ENCODE results near the gene ATP8B3.

The ATP8B3 gene

DNA sequence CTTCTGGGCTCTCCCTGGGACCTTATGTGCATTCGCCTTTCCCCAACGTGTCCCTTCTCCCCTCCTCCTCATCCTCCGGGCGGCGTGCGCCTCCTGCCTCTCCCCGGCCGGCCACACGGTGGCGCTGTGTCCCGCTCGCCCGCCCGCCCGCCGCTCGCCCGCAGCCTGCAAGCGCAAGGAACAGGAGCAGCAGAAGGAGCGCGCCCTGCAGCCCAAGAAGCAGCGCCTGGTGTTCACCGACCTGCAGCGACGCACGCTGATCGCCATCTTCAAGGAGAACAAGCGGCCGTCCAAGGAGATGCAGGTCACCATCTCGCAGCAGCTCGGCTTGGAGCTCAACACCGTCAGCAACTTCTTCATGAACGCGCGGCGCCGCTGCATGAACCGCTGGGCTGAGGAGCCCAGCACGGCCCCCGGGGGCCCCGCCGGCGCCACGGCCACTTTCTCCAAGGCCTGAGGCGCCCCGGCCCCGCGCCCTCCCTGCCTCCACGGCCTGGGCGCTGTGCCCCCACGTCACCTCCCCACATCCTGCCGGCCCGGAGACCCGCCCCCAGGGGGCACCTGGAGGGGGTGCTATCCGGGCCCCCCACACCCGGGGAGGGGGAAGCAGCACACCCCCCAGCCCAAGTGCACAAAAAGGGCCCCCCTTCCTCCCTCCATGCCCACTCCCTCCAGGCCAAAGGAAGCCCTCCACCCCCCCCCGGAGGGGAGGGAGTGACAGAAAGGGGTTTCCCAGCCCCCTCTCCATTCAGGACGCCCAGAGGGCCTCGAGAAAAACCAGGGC lies 36.9 kb downstream of the ATP8B3 start:
- H3K9ac ChIP-seq (ENCODE audit: low read length) = no peak overlapping the region
- peaks cover 11% of the 10 kb centered on the region for H3K4me1 ChIP-seq (ENCODE audit: control insufficient read depth, insufficient read depth, low read length)
- peaks cover 43% of the 10 kb centered on the region for H3K27me3 ChIP-seq (ENCODE audit: control insufficient read depth, insufficient read depth, low read length)
- H3K4me3 ChIP-seq (ENCODE audit: low read length) = no peak overlapping the region
- H3K36me3 ChIP-seq (ENCODE audit: control insufficient read depth, insufficient read depth, low read length) = no peaks in the 10 kb centered on the region
- H3K9me3 ChIP-seq (ENCODE audit: control insufficient read depth, low read length) = no peaks in the 10 kb centered on the region

DNA sequence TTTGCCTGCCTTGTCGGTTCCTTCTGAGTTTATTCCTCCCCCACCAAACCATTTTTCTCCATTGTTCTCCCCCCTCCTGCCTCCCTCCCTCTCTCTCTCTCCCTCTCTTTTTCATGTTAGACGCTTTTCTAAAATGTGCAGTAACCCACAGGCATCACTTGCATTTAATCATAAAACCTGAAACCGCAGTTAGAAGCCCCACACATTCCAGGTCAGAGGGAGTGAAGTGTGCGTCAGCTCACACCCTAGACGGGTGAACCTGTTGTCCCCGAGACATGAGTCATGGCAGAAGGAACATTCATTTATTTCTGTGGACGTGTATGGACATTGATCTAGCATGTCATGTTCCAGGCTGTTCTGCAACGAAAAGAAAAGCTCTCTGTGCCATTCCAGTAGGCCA lies 38.9 kb downstream of the ATP8B3 start:
- H3K4me3 ChIP-seq (ENCODE audit: low read length) = no peak overlapping the region
- H3K9me3 ChIP-seq (ENCODE audit: control insufficient read depth, low read length) = no peaks in the 10 kb centered on the region
- peaks cover 32% of the 10 kb centered on the region for H3K27me3 ChIP-seq (ENCODE audit: control insufficient read depth, insufficient read depth, low read length)
- H3K9ac ChIP-seq (ENCODE audit: low read length) = no peak overlapping the region
- H3K4me1 ChIP-seq (ENCODE audit: control insufficient read depth, insufficient read depth, low read length) = peaks cover 3% of the 10 kb centered on the region
- H3K36me3 ChIP-seq (ENCODE audit: control insufficient read depth, insufficient read depth, low read length) = no peaks in the 10 kb centered on the region

DNA sequence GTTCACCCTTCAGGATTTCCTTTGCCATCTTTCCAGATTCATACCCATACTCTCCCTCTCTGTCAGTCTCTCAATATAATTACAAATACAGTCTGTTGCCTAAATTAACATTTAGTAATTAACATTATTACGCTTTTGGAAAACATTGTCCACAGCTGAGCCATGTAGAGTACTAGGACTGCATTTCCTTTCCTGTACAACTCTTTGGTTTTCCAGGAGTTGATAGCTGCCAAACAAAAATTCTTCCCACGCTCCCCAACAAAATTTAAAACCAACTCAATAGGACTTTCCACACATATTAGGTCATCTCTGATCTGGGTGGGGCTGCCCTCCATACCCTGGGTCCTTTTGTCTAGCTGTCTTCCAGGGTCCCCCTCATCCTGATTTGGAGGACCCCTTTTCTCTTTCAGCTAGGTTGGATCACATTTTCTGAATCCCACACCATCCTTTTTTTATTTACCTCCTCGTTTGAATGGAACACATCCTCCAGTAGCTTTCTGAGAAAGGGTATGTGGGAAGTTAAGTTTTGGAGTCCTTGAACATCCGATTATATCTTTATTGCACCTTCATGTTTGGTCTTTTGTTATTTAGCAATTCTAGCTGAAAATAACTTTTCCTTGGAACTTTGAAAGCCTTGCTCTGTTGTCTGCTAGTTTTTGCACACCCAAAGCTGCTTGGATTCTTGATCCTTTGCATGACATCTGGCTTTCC lies 41.1 kb downstream of the ATP8B3 start:
- no peaks in the 10 kb centered on the region for H3K9me3 ChIP-seq (ENCODE audit: control insufficient read depth, low read length)
- H3K36me3 ChIP-seq (ENCODE audit: control insufficient read depth, insufficient read depth, low read length) = no peaks in the 10 kb centered on the region
- peaks cover 40% of the 10 kb centered on the region for H3K27me3 ChIP-seq (ENCODE audit: control insufficient read depth, insufficient read depth, low read length)
- no peak overlapping the region for H3K9ac ChIP-seq (ENCODE audit: low read length)
- peaks cover 13% of the 10 kb centered on the region for H3K4me1 ChIP-seq (ENCODE audit: control insufficient read depth, insufficient read depth, low read length)
- H3K4me3 ChIP-seq (ENCODE audit: low read length) = no peak overlapping the region

DNA sequence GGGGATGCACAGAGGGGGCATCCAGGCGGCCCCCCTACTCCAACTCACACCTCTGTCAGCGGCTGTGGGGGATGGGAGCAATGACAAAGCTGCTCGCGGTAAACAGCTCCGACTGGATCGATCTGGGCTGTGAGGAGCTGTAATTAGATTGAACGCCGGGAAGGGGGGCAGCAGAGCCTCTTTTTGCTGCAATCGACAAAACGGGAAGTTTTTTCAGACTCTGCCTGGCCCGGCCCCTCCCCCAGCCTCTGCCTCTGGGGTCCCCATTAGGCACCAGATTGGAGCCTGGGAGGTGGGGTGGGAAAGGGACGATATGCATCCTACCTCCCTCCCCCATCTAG lies 42.5 kb downstream of the ATP8B3 start:
- H3K27me3 ChIP-seq (ENCODE audit: control insufficient read depth, insufficient read depth, low read length) = peaks cover 46% of the 10 kb centered on the region
- no peaks in the 10 kb centered on the region for H3K9me3 ChIP-seq (ENCODE audit: control insufficient read depth, low read length)
- peaks cover 13% of the 10 kb centered on the region for H3K4me1 ChIP-seq (ENCODE audit: control insufficient read depth, insufficient read depth, low read length)
- no peak overlapping the region for H3K4me3 ChIP-seq (ENCODE audit: low read length)
- H3K36me3 ChIP-seq (ENCODE audit: control insufficient read depth, insufficient read depth, low read length) = no peaks in the 10 kb centered on the region
- no peak overlapping the region for H3K9ac ChIP-seq (ENCODE audit: low read length)

DNA sequence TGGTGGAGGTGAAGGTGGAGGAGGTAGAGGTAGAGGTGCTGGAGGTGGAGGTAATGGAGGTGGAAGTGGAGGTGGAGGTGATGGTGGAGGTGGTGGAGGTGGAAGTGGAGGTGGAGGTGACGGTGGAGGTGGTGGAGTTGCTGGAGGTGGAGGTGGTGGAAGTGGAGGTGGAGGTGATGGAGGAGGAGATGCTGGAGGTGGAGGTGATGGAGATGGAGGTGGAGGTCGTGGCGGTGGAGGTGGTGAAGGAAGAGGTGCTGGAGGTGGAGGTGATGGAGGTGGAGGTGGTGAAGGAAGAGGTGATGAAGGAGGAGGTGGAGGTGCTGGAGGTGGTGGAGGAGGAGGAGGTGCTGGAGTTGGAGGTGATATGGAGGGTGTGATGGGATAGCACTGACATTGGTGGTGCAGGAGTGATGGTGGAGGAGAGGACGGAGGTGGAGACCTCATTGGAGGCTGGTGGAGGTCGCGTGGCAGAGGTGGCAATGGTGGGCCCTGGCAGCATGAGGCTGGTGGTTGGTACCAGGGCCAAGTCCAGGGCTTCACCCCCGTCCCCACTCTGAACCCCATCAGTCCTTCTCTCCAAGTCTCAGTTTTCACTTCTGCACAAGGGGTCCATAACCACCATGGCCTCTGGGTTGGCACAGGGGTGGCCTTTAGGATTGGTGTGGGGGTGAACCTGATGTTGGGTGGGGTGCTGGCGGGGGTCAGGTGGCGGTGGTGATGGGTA lies 43.0 kb downstream of the ATP8B3 start:
- Histone ChIP-seq H3K27me3 (ENCODE audit: control insufficient read depth, insufficient read depth, low read length) (peaks cover 40% of the 10 kb centered on the region), H3K36me3 (ENCODE audit: control insufficient read depth, insufficient read depth, low read length) (no peaks in the 10 kb centered on the region), H3K4me3 (ENCODE audit: low read length) (no peak overlapping the region), H3K9me3 (ENCODE audit: control insufficient read depth, low read length) (no peaks in the 10 kb centered on the region), H3K4me1 (ENCODE audit: control insufficient read depth, insufficient read depth, low read length) (peaks cover 13% of the 10 kb centered on the region), H3K9ac (ENCODE audit: low read length) (no peak overlapping the region)

DNA sequence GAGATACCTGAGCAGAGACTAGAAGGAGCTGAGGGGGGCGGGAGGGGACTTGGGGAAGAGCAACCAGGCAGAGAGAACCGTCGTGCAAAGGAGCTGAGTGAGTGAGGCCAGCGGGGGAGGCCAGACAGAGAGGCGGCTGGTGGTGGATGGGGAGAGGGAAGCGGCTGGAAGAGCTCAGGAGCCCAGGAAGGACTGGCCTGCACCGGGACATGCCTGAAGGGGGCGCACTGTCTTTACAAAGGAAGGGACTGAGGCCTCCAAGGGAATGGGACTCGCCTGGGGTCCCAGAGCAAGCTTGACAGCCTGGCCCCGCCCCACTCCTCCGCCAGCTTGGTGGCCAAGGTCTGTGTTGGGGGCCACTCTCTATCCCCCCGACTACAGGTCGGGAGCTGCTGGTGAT lies 43.8 kb downstream of the ATP8B3 start:
- H3K9ac ChIP-seq (ENCODE audit: low read length) = no peak overlapping the region

DNA sequence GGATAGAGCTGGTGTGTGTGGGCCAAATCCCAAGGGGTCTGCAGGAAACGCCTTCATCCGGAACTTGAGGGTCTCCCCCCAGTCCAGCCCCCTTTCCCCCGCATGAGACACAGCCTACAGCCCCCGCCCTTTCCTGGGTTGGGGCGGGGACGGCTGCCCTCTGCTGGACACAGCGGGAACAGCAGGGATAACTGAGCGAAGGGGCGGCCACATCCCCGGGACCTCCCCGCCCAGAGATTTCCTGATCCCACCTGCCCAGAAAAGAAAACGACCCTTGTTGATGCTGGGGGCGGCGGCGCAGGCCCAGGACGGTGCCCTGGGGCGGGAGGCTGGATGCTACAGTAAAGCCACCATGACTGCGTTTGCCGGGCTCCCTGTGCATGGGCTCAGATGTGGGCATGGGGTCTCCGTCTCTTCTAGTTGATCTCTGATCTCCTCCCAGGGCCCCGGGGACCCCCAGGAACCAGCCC lies 44.6 kb downstream of the ATP8B3 start:
- peaks cover 32% of the 10 kb centered on the region for H3K27me3 ChIP-seq (ENCODE audit: control insufficient read depth, insufficient read depth, low read length)
- no peaks in the 10 kb centered on the region for H3K9me3 ChIP-seq (ENCODE audit: control insufficient read depth, low read length)
- peaks cover 9% of the 10 kb centered on the region for H3K4me1 ChIP-seq (ENCODE audit: control insufficient read depth, insufficient read depth, low read length)
- no peak overlapping the region for H3K4me3 ChIP-seq (ENCODE audit: low read length)
- H3K36me3 ChIP-seq (ENCODE audit: control insufficient read depth, insufficient read depth, low read length) = no peaks in the 10 kb centered on the region
- no peak overlapping the region for H3K9ac ChIP-seq (ENCODE audit: low read length)

More for the DNA sequence above, 43.8 kb downstream of the ATP8B3 start:
- Histone ChIP-seq H3K9me3 (ENCODE audit: control insufficient read depth, low read length) (no peaks in the 10 kb centered on the region), H3K4me1 (ENCODE audit: control insufficient read depth, insufficient read depth, low read length) (peaks cover 13% of the 10 kb centered on the region), H3K4me3 (ENCODE audit: low read length) (no peak overlapping the region), H3K36me3 (ENCODE audit: control insufficient read depth, insufficient read depth, low read length) (no peaks in the 10 kb centered on the region), H3K27me3 (ENCODE audit: control insufficient read depth, insufficient read depth, low read length) (peaks cover 32% of the 10 kb centered on the region)

DNA sequence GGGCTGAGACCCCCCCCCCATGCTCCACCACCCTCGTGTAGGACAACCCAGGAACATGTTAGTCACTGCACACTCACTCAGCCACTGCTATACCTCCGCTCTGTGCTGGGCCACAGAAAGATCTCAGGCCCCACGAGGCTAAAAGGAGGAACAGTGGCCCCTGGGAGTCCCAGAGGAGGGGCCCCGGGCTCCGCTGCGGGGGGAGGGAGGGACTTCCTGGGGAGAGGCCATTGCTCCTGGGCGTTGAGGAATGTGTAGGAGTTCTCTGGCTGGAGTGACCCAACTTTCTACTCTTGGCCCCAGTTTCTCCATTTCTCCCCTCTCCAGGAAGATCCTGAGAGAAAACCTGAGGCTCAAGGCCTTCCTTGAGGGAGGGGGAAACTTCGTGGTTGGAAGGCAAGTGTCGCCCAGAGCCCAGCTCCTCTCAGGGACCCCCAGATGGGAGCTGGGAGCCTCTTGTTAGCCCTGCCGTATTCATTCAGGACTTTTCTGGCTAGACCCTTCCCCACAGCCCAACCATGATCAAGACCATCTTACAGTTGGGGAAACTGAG lies 45.2 kb downstream of the ATP8B3 start:
- Histone ChIP-seq H3K9me3 (ENCODE audit: control insufficient read depth, low read length) (no peaks in the 10 kb centered on the region), H3K4me1 (ENCODE audit: control insufficient read depth, insufficient read depth, low read length) (peaks cover 9% of the 10 kb centered on the region), H3K4me3 (ENCODE audit: low read length) (no peak overlapping the region), H3K27me3 (ENCODE audit: control insufficient read depth, insufficient read depth, low read length) (peaks cover 32% of the 10 kb centered on the region), H3K9ac (ENCODE audit: low read length) (no peak overlapping the region), H3K36me3 (ENCODE audit: control insufficient read depth, insufficient read depth, low read length) (no peaks in the 10 kb centered on the region)

DNA sequence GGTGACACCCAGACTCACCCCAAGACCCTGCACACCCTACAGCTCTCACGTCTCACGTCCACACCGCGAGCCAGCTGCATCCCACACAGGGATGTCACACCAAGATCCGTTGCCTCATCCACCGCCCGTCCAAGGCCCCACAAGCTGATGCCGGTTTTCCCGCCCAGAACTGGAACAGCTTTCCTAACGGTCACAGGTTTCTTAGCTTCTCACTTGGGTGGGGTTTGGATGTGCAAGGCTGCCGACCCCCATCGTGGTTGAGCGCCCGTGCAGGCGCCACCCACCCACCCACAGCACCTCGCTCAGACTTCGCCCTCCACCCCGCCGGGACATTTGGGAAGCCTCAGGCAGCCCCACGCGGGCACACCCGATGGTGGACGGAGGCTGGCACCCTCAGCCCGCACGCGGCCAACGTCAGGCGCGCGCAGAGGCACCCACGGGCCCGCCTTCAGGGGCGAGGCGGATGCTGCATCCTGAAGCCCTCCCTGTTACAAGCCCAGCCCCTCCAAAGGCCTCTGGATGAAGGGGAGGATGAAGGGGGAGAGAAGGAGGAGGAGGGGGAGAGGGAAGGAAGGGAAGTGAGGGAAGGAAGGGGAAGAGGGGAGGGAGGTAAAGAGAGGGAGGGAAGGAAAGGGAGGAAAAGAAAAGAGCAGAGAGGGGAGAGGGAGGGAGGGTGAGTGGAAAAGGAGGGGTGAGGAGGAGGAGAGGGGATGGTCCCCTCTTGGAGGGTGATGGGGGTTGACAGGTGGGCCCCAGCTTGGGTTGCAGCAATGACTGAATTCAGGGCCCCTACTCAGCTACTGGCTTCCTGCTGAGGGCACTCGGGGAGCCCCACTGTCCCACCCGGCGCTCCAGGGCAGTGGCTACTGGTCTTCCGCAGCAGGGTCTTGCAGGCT lies 45.9 kb downstream of the ATP8B3 start:
- Histone ChIP-seq H3K4me1 (ENCODE audit: control insufficient read depth, insufficient read depth, low read length) (peaks cover 9% of the 10 kb centered on the region), H3K9ac (ENCODE audit: low read length) (no peak overlapping the region), H3K9me3 (ENCODE audit: control insufficient read depth, low read length) (no peaks in the 10 kb centered on the region), H3K27me3 (ENCODE audit: control insufficient read depth, insufficient read depth, low read length) (peaks cover 38% of the 10 kb centered on the region), H3K36me3 (ENCODE audit: control insufficient read depth, insufficient read depth, low read length) (no peaks in the 10 kb centered on the region), H3K4me3 (ENCODE audit: low read length) (no peak overlapping the region)

DNA sequence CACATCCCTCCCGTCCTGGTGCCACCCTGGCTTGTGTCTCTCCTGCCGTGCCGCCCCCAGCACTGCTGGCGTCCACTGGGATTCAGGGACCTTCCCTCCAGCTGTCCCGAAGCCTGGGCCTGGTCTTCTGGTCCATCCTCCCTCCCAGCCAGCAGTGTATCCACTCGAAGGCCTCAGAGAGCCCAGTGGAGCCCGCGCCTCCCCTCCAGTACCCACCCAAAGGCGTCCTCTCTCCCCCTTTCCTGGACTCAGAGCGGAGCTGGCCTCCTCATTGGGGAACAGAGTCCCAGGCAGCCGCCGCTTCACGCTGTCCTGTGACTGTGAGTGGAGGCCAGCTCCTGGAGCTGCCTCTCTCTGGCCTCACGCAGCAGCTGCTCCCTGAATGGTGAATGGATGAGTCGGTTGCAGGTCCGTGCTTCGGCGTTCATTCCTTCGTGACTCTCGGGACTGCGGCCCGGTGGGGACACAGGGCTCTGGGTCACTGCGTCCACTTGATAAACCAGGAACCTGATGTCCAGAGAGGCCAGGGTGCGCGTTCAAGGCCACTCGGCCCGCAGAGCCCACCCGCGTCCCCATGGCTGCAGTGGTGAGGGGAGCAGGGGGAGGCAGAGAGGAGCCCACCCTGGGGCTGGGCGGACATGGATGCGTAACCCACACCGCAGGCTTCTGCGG lies 46.7 kb downstream of the ATP8B3 start:
- no peaks in the 10 kb centered on the region for H3K9me3 ChIP-seq (ENCODE audit: control insufficient read depth, low read length)
- no peak overlapping the region for H3K4me3 ChIP-seq (ENCODE audit: low read length)
- H3K9ac ChIP-seq (ENCODE audit: low read length) = no peak overlapping the region
- H3K36me3 ChIP-seq (ENCODE audit: control insufficient read depth, insufficient read depth, low read length) = no peaks in the 10 kb centered on the region
- H3K27me3 ChIP-seq (ENCODE audit: control insufficient read depth, insufficient read depth, low read length) = peaks cover 38% of the 10 kb centered on the region
- H3K4me1 ChIP-seq (ENCODE audit: control insufficient read depth, insufficient read depth, low read length) = peaks cover 9% of the 10 kb centered on the region

DNA sequence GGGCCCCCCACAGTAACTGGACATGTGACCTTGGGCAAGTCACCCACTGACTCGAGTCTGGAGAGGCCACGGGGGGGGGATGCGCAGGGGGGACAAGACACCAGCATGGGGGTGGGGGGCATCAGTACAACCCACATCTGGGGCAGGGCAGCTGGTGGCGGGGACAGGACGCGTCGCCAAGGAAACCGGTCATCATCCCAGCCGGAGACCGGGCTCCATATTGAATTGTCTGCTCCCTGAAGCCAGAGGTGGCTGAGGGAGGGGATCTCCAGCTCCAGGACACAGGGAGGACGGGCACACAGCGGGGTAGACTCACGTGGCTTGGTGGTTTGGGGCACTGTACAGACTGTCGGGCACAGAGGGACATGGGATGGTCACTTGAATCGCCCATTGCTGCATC lies 47.3 kb downstream of the ATP8B3 start:
- no peak overlapping the region for H3K4me3 ChIP-seq (ENCODE audit: low read length)
- H3K4me1 ChIP-seq (ENCODE audit: control insufficient read depth, insufficient read depth, low read length) = peaks cover 9% of the 10 kb centered on the region
- no peaks in the 10 kb centered on the region for H3K36me3 ChIP-seq (ENCODE audit: control insufficient read depth, insufficient read depth, low read length)
- no peaks in the 10 kb centered on the region for H3K9me3 ChIP-seq (ENCODE audit: control insufficient read depth, low read length)
- H3K27me3 ChIP-seq (ENCODE audit: control insufficient read depth, insufficient read depth, low read length) = peaks cover 43% of the 10 kb centered on the region
- no peak overlapping the region for H3K9ac ChIP-seq (ENCODE audit: low read length)
